GM23338 (cell line): ENCODE measurements around the gene IGSF21.

Experiments used
- EZH2 ChIP-seq: fragments of 200-600 bp; sonication (generic); IDR thresholded peaks from one replicate; pipeline ENCODE4 v1.8.0; 2017; ENCODE audit warnings: antibody characterized with exemption, mild to moderate bottlenecking, low read depth; ENCODE audit not compliant: unreplicated experiment
- EZH2phosphoT487 ChIP-seq: fragments of 200-600 bp; sonication (generic); IDR thresholded peaks from one replicate; pipeline ENCODE4 v1.8.1; 2018; ENCODE audit warnings: antibody characterized with exemption; ENCODE audit not compliant: unreplicated experiment
- POLR2AphosphoS5 ChIP-seq: IDR thresholded peaks from 2 replicates; pipeline ENCODE4 v1.6.1; 2016; ENCODE audit warnings: antibody characterized with exemption, low read depth
- TF ChIP-seq, protein P1 (sequence below), 2 experiments: fragments of 200-600 bp in 1 of 2; sonication (generic) in 1 of 2; conservative IDR thresholded peaks; 2 replicates each; pipeline versions ENCODE4 v1.5.1 to v1.6.1; 2016 to 2017; ENCODE audit warnings: antibody characterized with exemption in 2 of 2, low read depth in 2 of 2, mild to moderate bottlenecking in 2 of 2, moderate library complexity in 1 of 2
- TF ChIP-seq, protein P2 (sequence below): IDR thresholded peaks from one replicate; pipeline ENCODE4 v1.6.1; 2018; ENCODE audit warnings: antibody characterized with exemption; ENCODE audit not compliant: unreplicated experiment

GRCh38 chr1:18134324-18135046, 26.9 kb downstream of the IGSF21 start:
- TF ChIP-seq, protein P1, sequence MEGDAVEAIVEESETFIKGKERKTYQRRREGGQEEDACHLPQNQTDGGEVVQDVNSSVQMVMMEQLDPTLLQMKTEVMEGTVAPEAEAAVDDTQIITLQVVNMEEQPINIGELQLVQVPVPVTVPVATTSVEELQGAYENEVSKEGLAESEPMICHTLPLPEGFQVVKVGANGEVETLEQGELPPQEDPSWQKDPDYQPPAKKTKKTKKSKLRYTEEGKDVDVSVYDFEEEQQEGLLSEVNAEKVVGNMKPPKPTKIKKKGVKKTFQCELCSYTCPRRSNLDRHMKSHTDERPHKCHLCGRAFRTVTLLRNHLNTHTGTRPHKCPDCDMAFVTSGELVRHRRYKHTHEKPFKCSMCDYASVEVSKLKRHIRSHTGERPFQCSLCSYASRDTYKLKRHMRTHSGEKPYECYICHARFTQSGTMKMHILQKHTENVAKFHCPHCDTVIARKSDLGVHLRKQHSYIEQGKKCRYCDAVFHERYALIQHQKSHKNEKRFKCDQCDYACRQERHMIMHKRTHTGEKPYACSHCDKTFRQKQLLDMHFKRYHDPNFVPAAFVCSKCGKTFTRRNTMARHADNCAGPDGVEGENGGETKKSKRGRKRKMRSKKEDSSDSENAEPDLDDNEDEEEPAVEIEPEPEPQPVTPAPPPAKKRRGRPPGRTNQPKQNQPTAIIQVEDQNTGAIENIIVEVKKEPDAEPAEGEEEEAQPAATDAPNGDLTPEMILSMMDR (conservative IDR thresholded peaks at IDR 0.05; ENCODE audit: low read depth in 2 of 2), result no peak
- TF ChIP-seq EZH2, result no peak
- TF ChIP-seq POLR2AphosphoS5, result no peak
- TF ChIP-seq, protein P2, sequence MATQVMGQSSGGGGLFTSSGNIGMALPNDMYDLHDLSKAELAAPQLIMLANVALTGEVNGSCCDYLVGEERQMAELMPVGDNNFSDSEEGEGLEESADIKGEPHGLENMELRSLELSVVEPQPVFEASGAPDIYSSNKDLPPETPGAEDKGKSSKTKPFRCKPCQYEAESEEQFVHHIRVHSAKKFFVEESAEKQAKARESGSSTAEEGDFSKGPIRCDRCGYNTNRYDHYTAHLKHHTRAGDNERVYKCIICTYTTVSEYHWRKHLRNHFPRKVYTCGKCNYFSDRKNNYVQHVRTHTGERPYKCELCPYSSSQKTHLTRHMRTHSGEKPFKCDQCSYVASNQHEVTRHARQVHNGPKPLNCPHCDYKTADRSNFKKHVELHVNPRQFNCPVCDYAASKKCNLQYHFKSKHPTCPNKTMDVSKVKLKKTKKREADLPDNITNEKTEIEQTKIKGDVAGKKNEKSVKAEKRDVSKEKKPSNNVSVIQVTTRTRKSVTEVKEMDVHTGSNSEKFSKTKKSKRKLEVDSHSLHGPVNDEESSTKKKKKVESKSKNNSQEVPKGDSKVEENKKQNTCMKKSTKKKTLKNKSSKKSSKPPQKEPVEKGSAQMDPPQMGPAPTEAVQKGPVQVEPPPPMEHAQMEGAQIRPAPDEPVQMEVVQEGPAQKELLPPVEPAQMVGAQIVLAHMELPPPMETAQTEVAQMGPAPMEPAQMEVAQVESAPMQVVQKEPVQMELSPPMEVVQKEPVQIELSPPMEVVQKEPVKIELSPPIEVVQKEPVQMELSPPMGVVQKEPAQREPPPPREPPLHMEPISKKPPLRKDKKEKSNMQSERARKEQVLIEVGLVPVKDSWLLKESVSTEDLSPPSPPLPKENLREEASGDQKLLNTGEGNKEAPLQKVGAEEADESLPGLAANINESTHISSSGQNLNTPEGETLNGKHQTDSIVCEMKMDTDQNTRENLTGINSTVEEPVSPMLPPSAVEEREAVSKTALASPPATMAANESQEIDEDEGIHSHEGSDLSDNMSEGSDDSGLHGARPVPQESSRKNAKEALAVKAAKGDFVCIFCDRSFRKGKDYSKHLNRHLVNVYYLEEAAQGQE, result no peak
- TF ChIP-seq EZH2phosphoT487, result no peak
